GM10248 (cell line): ENCODE data around the gene ANO7.
"Not testable (repeated sequence)": the region's sequence is repeated elsewhere in the genome, so short reads cannot be mapped to it uniquely, and the experiment has no call there.

Source experiments
- CTCF ChIA-PET: fragments of 300-600 bp; sonication (Branson Sonifier 250); formaldehyde crosslinking; extraction: SDS; loops from one replicate; lab custom pipeline; 2021; ENCODE audit warnings: antibody characterized with exemption; lab: Yijun Ruan, JAX
- POLR2A ChIA-PET: fragments of 350-650 bp; sonication (Branson Sonifier 250); formaldehyde crosslinking; extraction: SDS; loops from one replicate; lab custom pipeline; 2020; ENCODE audit warnings: antibody characterized with exemption; lab: Yijun Ruan, JAX
- DNase-seq: peaks from one replicate; pipeline ENCODE4 v3.0.0; 2012; ENCODE audit errors: extremely low spot score
- TF ChIP-seq, protein P1 (sequence below): IDR thresholded peaks from 2 replicates; pipeline ENCODE4 v1.5.1; 2012; ENCODE audit warnings: mild to moderate bottlenecking, low read depth; ENCODE audit errors: extremely low read depth, missing control alignments, control extremely low read depth

The ANO7 gene

DNA sequence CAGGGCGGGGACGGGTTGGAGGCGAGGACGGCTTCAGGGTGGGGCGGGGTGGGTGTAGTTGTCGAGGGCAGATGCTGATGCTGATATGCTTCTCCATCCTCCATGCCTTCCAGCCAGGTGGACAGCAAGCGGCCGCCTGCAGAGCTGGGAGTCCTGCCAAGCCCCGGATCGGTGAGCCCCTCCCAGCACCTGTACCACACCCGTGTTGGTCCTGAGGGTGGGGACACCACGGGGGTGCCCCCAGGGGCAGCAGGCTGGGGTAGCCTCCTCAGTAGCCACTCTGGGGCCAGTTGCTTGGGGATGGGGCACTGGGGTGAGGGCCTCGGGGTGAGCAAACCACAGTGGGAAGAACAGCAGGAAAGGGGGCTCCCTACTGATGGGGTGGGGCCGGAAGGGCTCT is 2.6 kb downstream of the ANO7 start:
- no peak for DNase-seq
- ChIA-PET CTCF (no interaction called here), POLR2A (no interaction called here)
- TF ChIP-seq, protein P1, sequence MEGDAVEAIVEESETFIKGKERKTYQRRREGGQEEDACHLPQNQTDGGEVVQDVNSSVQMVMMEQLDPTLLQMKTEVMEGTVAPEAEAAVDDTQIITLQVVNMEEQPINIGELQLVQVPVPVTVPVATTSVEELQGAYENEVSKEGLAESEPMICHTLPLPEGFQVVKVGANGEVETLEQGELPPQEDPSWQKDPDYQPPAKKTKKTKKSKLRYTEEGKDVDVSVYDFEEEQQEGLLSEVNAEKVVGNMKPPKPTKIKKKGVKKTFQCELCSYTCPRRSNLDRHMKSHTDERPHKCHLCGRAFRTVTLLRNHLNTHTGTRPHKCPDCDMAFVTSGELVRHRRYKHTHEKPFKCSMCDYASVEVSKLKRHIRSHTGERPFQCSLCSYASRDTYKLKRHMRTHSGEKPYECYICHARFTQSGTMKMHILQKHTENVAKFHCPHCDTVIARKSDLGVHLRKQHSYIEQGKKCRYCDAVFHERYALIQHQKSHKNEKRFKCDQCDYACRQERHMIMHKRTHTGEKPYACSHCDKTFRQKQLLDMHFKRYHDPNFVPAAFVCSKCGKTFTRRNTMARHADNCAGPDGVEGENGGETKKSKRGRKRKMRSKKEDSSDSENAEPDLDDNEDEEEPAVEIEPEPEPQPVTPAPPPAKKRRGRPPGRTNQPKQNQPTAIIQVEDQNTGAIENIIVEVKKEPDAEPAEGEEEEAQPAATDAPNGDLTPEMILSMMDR: no peak

DNA sequence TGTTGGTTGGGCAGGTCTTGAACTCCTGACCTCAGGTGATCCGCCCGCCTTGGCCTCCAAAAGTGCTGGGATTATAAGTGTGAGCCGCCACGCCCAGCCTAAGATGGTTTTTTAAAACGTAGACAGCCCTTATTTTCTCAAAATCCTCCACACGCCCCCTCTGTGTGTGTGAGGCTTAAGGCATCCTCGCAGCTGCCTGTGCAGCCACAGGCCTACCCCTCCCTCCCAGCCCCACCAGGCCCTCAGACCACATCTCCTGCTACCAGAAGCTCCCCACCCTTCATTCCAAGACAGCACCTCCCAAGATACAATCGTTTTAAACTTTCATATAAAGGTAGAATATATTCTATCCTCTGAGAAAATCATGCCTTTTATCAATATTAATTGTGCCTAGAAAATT is 4.8 kb downstream of the ANO7 start:
- TF ChIP-seq, protein P1: no peak
- DNase-seq: no peak
- POLR2A ChIA-PET: no interaction called here
- CTCF ChIA-PET: no interaction called here

DNA sequence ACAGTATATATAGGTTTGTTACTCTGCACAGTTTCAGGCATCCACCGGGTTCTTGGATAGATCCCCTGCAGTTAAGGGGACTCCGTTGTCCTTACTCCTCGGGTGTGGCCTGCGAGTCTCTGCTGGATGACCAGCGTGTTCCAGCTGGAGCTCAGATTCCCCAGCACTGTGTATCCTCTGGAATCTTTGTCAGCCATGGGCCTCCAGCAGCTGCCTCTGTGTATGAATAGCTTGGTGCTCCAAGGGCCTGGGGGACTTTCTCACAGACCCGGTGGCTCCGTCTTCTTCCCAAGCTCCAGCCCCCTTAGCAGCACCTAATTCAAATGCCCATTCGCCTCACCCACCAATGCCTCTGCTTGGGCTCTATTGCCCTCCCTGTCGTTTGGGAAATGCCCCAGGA is 6.3 kb downstream of the ANO7 start:
- ChIA-PET POLR2A (no interaction called here), CTCF (no interaction called here)
- TF ChIP-seq, protein P1: no peak
- DNase-seq: no peak

DNA sequence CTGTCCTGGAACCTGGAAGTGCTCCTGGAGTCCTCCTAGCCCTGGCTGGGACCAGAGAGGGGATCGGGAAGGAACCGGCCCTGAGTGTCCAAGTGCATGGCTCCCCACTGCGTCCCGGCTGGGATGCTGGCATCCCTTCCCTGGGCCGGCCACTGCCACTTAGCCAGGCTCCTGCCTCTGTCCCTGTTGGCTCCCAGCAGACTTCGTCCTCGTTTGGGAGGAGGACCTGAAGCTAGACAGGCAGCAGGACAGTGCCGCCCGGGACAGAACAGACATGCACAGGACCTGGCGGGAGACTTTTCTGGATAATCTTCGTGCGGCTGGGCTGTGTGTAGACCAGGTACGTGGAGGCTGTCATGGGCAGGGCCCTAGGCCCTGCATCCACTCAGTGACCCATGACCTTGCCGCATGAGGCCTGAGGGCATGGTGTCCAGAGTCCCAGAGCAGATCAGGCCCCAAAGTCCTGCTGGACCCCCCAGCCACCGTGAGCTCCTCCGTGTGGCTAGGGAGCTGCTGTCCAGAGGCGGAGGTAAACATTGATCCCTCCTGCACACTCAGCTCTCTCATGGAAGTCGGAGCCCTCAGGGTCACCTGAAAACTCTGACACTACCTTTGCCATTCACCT is 7.1 kb downstream of the ANO7 start:
- TF ChIP-seq, protein P1: no peak
- ChIA-PET CTCF (interaction anchor here (0.9 to 1.6 kb wide), 3 partner anchors 8 to 56 kb away, joined by 3 read pairs; no protein-coding TSS in a partner anchor), POLR2A (no interaction called here)
- no peak for DNase-seq

DNA sequence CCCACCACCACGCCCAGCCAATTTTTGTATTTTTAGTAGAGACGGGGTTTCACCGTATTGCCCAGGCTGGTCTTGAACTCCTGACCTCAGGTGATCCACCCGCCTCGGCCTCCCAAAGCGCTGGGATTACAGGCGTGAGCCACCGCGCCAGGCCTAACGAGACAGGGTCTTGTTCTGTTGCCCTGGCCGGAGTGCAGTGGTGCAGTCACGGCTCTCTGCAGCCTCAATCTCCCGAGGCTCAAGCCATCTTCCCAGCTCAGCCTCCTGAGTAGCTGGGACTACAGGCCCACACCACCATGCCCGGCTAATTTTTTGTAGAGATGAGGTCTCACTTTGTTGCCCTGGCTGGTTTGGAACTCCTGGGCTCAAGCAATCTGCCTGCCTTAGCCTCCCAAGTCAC is 8.8 kb downstream of the ANO7 start:
- CTCF ChIA-PET: interaction anchor here (1.6 kb wide), 1 partner anchor 17 kb away, joined by 3 read pairs; no protein-coding TSS in a partner anchor
- not testable (repeated sequence) for DNase-seq
- POLR2A ChIA-PET: interaction anchor here (0.7 kb wide), 1 partner anchor 355 kb away, joined by 7 read pairs; no protein-coding TSS in a partner anchor

DNA sequence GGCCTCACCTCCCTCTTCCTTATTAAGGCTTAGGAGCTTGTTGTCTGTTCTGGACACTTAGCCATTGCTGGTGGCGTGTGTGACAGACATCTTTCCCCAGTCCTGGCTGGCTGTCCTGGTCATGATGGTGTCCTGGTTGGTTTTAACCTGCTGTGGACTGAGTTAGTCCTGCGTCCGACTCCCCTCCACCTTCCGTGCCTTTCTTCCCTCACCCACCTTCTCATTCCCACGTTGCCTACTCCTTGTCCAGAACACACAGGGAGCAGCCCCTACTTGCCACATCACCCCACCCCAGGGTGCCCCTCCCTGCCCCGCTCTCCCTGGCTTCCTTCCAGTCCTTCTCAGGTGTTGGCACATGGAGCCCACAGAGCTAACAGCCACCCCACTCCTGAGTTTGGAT is 9.5 kb downstream of the ANO7 start:
- ChIA-PET POLR2A (interaction anchor here (0.7 kb wide), 1 partner anchor 354 kb away, joined by 7 read pairs; no protein-coding TSS in a partner anchor), CTCF (no interaction called here)
- no peak for DNase-seq
- TF ChIP-seq, protein P1: no peak
